Stimulated activated naive CD4-positive, alpha-beta T cell (primary cell): ENCODE data around the gene NUAK1.
"Not testable (repeated sequence)": the region's sequence is repeated elsewhere in the genome, so short reads cannot be mapped to it uniquely, and the experiment has no call there.

Experiments
- DNase-seq, 6 experiments: peaks; one replicate each; lab custom pipeline; 2025; lab: John Stamatoyannopoulos, UW

NUAK1 gene

DNA sequence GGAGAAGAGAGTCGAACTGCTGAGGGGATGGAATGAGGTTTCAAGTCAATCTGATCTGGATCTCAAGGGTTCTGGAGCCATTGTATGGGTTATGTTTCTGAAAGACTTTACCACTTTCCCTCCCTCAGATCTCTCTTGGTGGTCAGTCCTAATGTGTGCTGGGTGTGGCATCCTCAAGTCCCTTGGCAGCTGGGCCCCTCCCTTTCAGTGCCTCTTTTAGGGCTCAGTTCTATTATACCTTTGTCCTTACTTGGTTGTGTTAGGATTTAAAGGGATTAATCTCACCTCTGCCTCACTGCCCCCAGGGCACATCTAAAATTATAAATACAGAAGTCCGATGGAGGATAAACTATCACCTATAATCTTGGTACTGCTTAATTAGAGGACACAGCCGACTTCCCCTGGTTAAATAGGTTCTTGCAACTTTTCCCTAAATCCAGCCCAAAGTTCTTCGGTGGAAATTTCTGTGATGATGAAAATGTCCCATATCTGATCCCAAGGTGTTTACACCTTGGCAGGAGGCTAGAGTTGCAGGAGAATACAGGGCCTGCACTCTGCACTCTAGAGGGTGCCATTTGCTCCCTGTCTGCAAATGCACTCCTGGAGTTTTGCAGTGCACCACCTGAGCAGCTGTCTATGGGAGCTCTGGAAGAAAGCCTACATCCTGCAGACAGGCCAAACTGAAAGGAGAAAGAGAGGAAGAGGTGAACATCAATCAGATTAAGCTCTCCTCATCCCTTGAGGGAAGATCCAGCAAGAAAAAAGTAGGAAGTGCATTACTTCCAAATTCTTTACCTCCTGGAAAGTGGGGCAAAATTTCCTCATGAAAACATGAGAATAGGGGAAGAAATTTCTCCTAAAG lies 106.8 kb downstream of the NUAK1 start:
- DNase-seq = no peak

DNA sequence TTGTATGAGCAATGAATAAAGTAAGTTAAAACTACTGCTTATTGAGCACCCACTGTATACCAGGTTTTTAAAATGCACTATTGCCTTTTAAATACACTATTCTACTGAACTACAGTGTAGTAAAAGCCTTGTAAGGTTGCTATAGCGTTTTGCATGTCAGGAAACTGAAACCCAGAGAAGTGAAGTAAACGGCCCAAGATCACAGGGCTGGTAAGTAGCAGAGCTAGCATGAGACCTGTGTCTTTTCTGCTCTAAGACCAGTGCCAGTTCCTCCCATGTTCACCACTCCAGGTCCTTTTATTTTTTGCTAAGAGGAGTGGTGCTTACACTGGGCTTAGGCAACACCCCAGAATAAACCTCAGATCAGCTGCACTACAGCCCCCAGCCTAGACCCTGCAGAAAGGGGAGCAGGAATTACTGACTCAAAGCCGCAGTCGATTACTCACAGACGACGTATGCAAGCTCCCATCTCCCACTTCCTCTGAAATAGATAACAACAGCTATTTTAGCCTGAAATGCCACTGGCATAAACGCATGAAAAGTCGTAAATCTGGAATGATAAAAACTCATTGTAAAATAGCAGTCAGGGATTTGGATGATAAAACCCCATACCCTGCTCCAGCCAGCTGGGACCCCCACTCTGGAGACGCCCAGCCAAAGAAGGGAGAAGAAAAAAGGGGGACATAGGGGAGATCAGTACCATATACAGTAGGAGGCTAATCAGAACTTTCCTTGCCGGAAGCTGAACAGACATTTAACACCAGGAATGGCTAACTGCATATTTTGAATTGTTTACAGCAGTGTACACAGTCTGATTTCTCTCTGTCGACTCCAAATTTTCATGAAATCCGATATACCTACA lies 108.3 kb downstream of the NUAK1 start:
- no peak for DNase-seq

DNA sequence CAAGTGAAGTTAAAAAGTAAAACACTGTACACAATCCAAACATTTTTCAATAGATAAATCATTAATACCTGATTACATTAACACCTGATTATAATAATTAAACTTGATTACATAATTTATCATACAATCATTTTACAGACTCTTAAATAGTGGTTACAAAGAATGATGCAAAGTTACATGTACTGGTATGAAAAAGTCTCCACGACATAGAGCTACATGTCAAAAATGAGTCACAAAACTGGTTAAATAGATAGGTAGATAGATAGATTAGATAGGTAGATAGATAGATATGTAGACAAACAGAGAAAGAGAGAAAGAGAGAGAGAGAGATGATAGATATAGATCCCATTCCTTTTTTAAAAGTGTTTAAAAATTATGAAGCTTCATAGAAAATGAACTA lies 109.2 kb downstream of the NUAK1 start:
- DNase-seq = no peak

GRCh38 chr12:106027911-106028310 lies 110.8 kb downstream of the NUAK1 start:
- DNase-seq = no peak

DNA sequence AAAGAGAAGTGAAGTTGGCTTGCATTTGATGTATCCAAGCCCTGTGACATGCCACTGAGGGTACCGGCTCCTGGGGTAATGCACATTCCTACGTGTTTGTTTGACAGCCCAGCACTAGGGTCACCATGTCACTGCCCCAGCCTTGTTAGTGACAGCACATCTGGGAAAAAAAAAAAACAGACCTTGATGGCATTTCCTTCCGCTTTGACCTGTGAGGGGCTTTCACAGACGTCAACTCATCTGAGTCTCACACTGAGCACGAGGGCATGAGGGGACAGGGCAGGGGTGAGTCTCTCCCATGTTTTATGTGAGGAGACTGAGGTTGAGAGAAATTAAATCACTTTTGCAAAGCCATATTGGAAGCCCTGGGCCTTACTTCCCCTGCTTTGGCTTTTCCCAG lies 111.5 kb downstream of the NUAK1 start:
- no peak for DNase-seq

DNA sequence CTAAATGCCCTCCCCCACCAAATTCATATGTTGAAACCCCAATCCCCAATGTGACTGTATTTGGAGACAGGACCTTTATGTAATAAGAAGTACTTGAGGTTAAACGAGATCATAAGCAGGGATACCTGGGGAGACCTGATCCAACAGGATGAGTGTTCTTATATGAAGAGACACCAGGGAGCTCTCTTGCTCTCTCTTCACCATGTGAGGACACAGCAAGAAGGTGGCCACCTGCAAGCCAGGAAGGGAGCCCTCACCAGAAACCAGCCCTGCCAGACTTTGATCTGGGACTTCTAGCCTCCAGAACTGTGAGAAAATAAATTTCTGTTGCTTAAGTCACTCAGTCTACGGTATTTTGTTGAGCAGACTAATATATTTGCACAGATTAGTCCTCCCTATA lies 113.6 kb downstream of the NUAK1 start:
- no peak for DNase-seq

DNA sequence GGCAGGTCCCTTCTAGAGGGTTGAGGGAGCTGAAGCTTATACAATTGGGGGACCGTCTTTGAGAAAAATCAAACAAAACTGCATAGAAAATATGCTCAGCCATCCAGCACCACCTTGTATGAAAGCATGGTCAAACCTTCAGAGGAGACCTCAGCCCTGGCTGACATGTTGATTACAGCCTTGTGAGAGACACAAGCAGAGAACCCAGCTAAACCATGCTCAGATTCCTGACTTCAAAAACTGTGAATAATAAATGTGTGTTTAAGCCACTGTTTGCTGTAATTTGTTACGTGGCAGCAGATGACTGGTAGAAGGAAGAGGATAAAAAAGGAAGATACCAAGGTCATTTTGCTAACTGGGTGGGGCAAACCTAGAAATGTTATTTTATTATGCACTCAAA lies 115.7 kb downstream of the NUAK1 start:
- DNase-seq = no peak

DNA sequence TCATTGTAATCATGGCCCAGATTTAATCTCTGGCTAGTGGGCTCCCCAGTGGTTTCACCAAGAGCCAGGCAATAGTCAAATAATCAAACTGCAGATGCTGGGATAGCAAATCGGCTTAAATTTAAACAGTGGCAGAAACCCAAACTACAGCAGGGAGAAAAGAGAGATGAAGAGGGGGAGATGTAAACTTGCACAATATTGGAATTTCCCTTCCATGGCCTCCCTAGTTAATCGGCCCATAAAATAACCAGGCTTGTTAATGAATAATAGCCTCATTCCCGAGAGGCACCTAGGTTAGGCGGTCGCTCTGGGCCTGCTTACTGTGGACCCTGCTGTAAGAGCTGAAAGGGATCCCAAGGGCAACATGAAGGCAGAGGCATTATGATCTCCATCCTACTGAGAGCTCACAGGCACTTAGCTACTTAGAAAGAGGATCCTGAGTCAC lies 116.2 kb downstream of the NUAK1 start:
- DNase-seq = no peak

DNA sequence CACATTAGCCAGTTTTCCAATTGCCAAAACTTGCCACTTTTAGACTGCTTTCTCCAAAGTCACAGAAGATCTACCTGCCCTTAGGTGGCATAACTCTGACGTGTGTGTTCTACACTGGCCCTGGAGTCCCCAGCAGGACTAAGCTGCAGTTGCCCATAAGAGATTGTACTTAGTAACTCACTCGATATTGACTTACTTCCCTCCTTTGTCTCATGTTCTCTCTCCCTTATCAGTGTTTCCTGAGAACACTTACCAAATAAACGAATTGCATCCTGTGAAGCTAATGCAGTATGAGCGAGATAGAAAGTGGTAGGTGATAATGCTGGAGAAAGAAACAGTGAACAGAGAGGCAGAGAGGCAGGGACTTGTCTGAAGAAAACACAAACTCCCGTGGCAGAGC lies 117.2 kb downstream of the NUAK1 start:
- DNase-seq = no peak

DNA sequence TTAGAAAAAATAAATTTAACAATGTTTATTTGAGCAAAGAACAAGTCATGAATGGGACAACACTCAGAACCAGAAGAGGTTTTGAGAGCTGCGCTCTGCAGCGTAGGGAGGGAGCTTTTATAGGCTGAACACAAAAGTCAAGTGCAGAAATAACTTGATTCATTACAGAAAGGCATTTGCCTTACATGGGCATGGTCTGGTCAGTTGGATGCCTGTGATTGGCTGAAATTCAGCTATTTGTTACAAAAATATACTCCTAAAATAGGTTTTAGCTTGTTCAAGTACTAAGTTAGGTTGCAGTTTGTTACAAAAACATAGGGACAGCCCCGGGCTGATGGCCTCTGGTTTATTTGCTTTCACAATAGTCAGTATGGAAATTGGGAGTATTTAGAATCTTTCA lies 118.0 kb downstream of the NUAK1 start:
- no peak for DNase-seq

- DNase-seq = no peak
These were observed 119.6 kb downstream of the NUAK1 start for GRCh38 chr12:106019144-106019543.

DNA sequence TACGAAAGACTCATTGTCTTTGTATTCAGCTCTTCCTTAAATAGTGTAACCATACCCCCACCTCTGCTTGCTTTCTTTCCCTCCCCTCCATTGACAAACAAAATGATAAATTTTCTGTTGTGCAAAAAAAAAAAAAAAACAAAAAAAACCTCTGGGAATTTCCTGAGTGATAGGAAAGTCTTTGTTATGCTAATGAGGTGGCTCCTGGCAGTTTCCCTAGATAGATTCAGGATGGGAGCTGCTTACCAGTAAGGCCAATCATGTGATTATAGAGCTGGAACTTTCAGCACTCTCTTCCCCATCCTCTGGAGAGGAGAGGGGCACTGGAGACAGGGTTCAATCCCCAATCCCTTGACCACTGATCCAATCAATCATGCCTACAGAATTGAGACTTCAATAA lies 120.5 kb downstream of the NUAK1 start:
- DNase-seq = no peak

DNA sequence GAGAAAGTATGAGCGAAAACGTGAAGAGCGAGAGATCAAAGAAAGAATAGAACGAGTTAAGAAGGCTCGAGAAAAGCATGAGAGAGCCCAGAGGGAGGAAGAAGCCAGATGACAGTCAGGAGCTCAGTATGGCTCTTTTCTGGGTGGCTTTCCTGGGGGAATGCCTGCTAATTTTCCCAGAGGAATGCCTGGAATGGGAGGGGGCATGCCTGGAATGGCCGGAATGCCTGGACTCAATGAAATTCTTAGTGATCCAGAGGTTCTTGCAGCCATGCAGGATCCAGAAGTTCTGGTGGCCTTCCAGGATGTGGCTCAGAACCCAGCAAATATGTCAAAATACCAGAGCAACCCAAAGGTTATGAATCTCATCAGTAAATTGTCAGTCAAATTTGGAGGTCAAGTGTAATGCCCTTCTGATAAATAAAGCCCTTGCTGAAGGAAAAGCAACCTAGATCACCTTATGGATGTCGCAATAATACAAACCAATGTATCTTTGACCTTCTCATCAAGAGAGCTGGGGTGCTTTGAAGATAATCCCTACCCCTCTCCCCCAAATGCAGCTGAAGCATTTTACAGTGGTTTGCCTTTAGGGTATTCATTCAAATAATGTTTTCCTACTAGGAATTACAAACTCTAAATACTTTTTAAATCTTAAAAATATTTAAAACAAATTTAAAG lies 122.0 kb downstream of the NUAK1 start:
- DNase-seq = not testable (repeated sequence)

GRCh38 chr12:106015646-106016045 lies 123.1 kb downstream of the NUAK1 start:
- DNase-seq = no peak

DNA sequence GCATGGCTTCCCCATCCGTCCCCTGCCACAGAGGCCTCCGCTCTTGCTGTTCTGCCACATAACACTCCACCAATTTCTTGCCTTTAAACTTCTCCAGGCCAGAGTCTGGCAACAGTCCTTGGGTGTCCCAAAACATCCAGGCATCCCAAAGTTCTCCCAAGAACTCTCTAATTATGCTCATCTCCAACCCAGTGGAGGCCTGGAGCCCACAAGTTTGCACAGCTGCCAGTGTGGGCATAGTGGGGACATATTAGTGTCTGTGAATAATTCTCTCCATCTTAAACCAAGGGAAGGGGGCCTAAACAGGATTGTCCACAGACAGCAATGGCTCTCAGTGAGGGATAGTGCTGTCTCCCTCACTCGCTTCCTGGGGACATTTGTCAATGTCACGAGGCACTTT lies 124.8 kb downstream of the NUAK1 start:
- DNase-seq = no peak
